ENCODE data around the gene SEC16B. TPM values are rescaled to one million over a fixed set of nuclear protein-coding genes. Genes with fewer than 3 reads are reported as not detected.

The SEC16B gene
- total RNA-seq, 2 experiments from 2014 or later: not detected

GRCh38 chr1:177913762-177914540, 55.9 kb downstream of the SEC16B start:
- H3K36me3 ChIP-seq (ENCODE audit: insufficient read depth, low read length): no peaks in the 10 kb centered on the region
- H3K9me3 ChIP-seq (ENCODE audit: low read length): no peaks in the 10 kb centered on the region
- DNase-seq (ENCODE audit: low spot score): peak; percentile 3
- POLR2A ChIA-PET: interaction anchor here (0.7 kb wide), 1 partner anchor 1110 kb away, joined by 3 read pairs; no protein-coding TSS in a partner anchor
- TF ChIP-seq CTCF (conservative IDR thresholded peaks at IDR 0.05; ENCODE audit: low read length) (peak; percentile 62), EZH2phosphoT487 (IDR thresholded peaks at IDR 0.05; ENCODE audit: borderline replicate concordance, low read depth, low read length) (no peak)
- no peak overlapping the region for H3K27ac ChIP-seq (ENCODE audit: low read depth, low read length, poor library complexity, severe bottlenecking)
- no peaks in the 10 kb centered on the region for H3K4me1 ChIP-seq (ENCODE audit: insufficient read depth, low read length, poor library complexity, severe bottlenecking)
- H3K4me3 ChIP-seq (ENCODE audit: low read depth, low read length, poor library complexity, severe bottlenecking): no peak overlapping the region
- H4K20me1 ChIP-seq (ENCODE audit: insufficient read depth, low read length): no peaks in the 10 kb centered on the region
- no peak overlapping the region for H2AFZ ChIP-seq (ENCODE audit: low read length)
- CTCF ChIA-PET (ENCODE audit: unreplicated experiment): no interaction called here
- intact Hi-C loops (cut with micrococcal nuclease; ENCODE audit: unreplicated experiment): no loop called here
- H3K79me2 ChIP-seq (ENCODE audit: insufficient read depth, low read depth, low read length): no peaks in the 10 kb centered on the region
- no peak overlapping the region for H3K4me2 ChIP-seq (ENCODE audit: low read length)
- no TSS peak for BruUV-seq (replicated peaks)
- no peaks in the 10 kb centered on the region for H3K9me2 ChIP-seq (ENCODE audit: insufficient read depth, low read length)

- H3K9me2 ChIP-seq (ENCODE audit: insufficient read depth, low read length): no peaks in the 10 kb centered on the region
- no peak overlapping the region for H3K4me3 ChIP-seq (ENCODE audit: low read depth, low read length, poor library complexity, severe bottlenecking)
- H4K20me1 ChIP-seq (ENCODE audit: insufficient read depth, low read length): no peaks in the 10 kb centered on the region
- POLR2A ChIA-PET: interaction anchor here (0.7 kb wide), 1 partner anchor 1109 kb away, joined by 3 read pairs; no protein-coding TSS in a partner anchor
- intact Hi-C loops (cut with micrococcal nuclease; ENCODE audit: unreplicated experiment): no loop called here
- H2AFZ ChIP-seq (ENCODE audit: low read length): no peak overlapping the region
- H3K4me1 ChIP-seq (ENCODE audit: insufficient read depth, low read length, poor library complexity, severe bottlenecking): no peaks in the 10 kb centered on the region
- BruUV-seq (replicated peaks): no TSS peak
- H3K36me3 ChIP-seq (ENCODE audit: insufficient read depth, low read length): no peaks in the 10 kb centered on the region
- CTCF ChIA-PET (ENCODE audit: unreplicated experiment): no interaction called here
- H3K4me2 ChIP-seq (ENCODE audit: low read length): no peak overlapping the region
- no peaks in the 10 kb centered on the region for H3K79me2 ChIP-seq (ENCODE audit: insufficient read depth, low read depth, low read length)
- H3K27ac ChIP-seq (ENCODE audit: low read depth, low read length, poor library complexity, severe bottlenecking): no peak overlapping the region
- DNase-seq (ENCODE audit: low spot score): no peak
- no peaks in the 10 kb centered on the region for H3K9me3 ChIP-seq (ENCODE audit: low read length)
- TF ChIP-seq CTCF (conservative IDR thresholded peaks at IDR 0.05; ENCODE audit: low read length) (no peak), EZH2phosphoT487 (IDR thresholded peaks at IDR 0.05; ENCODE audit: borderline replicate concordance, low read depth, low read length) (no peak)
These were observed 56.9 kb downstream of the SEC16B start for GRCh38 chr1:177912991-177913390.

DNA sequence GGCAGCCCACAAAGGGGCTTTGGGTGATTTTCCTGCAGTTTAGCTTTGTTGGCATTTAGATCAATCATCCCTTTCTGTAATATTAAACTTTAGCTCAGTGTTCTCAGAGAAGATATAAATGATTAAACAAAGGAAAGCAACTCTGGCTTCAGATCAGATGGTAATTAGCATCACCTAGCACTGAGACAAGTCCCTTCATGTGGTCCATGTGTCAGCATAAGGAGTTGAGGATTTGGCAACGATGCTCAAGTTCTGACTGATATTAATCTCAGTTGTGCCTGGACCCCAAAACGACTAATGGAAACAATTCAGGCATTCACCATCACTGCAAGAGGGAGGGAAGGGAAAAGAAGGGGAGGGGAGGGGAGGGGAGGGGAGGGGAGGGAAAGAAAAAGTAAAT, 60.4 kb downstream of the SEC16B start:
- TF ChIP-seq CTCF (conservative IDR thresholded peaks at IDR 0.05; ENCODE audit: low read length): no peak

More for the DNA sequence above, 60.4 kb downstream of the SEC16B start:
- Histone ChIP-seq H3K4me2 (ENCODE audit: low read length) (no peak overlapping the region), H2AFZ (ENCODE audit: low read length) (no peak overlapping the region), H3K79me2 (ENCODE audit: insufficient read depth, low read depth, low read length) (no peaks in the 10 kb centered on the region), H3K9me3 (ENCODE audit: low read length) (no peaks in the 10 kb centered on the region), H3K9me2 (ENCODE audit: insufficient read depth, low read length) (no peaks in the 10 kb centered on the region), H3K4me3 (ENCODE audit: low read depth, low read length, poor library complexity, severe bottlenecking) (no peak overlapping the region), H3K36me3 (ENCODE audit: insufficient read depth, low read length) (no peaks in the 10 kb centered on the region), H4K20me1 (ENCODE audit: insufficient read depth, low read length) (no peaks in the 10 kb centered on the region), H3K4me1 (ENCODE audit: insufficient read depth, low read length, poor library complexity, severe bottlenecking) (no peaks in the 10 kb centered on the region), H3K27ac (ENCODE audit: low read depth, low read length, poor library complexity, severe bottlenecking) (no peak overlapping the region)
- CTCF ChIA-PET (ENCODE audit: unreplicated experiment): no interaction called here
- no TSS peak for BruUV-seq (replicated peaks)
- POLR2A ChIA-PET: no interaction called here
- intact Hi-C loops (cut with micrococcal nuclease; ENCODE audit: unreplicated experiment): no loop called here
- no peak for DNase-seq (ENCODE audit: low spot score)

Data from OCI-LY7 (cell line).